ENCODE results near the gene CHAMP1.
"Not testable (repeated sequence)": the region's sequence is repeated elsewhere in the genome, so short reads cannot be mapped to it uniquely, and the experiment has no call there.

The CHAMP1 gene

GRCh38 chr13:114334305-114335053, 20.2 kb downstream of the CHAMP1 start:
- DNase-seq: no peak

- DNase-seq: not testable (repeated sequence)
Observed at GRCh38 chr13:114336457-114336856, 22.2 kb downstream of the CHAMP1 start.

- no peak for DNase-seq
Observed at GRCh38 chr13:114338959-114339358, 24.7 kb downstream of the CHAMP1 start.

GRCh38 chr13:114339857-114340534, 25.7 kb downstream of the CHAMP1 start:
- peak in 3 of 5 donors; percentile 24 to 54 (median 24) for DNase-seq

- no peak for DNase-seq
Observed at GRCh38 chr13:114341003-114341777, 26.9 kb downstream of the CHAMP1 start.

GRCh38 chr13:114347256-114347655, 33.0 kb downstream of the CHAMP1 start:
- DNase-seq: not testable (repeated sequence)

GRCh38 chr13:114352763-114353162, 38.5 kb downstream of the CHAMP1 start:
- peak in 3 of 5 donors; percentile 15 to 26 (median 17) for DNase-seq

GRCh38 chr13:114353382-114353781, 39.1 kb downstream of the CHAMP1 start:
- DNase-seq: not testable (repeated sequence)

Data from T-helper 1 cell (primary cell).